Colon (tissue), 2 donors: ENCODE measurements around the gene RNF113B.

Source experiments
- FAIRE-seq: peaks from 2 replicates; lab custom pipeline; 2012; peaks lifted over from hg19 to GRCh38; lab: Jason Lieb, UNC
- donor health status: control.
- donor health status: control.

Gene RNF113B

GRCh38 chr13:98141091-98141490 is 36.0 kb downstream of the RNF113B start:
- FAIRE-seq: no peak

GRCh38 chr13:98134901-98135300 is 42.2 kb downstream of the RNF113B start:
- no peak for FAIRE-seq

- FAIRE-seq: no peak
Measured at GRCh38 chr13:98133946-98134345, 43.1 kb downstream of the RNF113B start.

- no peak for FAIRE-seq
Measured at GRCh38 chr13:98129059-98129746, 47.9 kb downstream of the RNF113B start.
